ENCODE measurements around the gene USP13.

DNA sequence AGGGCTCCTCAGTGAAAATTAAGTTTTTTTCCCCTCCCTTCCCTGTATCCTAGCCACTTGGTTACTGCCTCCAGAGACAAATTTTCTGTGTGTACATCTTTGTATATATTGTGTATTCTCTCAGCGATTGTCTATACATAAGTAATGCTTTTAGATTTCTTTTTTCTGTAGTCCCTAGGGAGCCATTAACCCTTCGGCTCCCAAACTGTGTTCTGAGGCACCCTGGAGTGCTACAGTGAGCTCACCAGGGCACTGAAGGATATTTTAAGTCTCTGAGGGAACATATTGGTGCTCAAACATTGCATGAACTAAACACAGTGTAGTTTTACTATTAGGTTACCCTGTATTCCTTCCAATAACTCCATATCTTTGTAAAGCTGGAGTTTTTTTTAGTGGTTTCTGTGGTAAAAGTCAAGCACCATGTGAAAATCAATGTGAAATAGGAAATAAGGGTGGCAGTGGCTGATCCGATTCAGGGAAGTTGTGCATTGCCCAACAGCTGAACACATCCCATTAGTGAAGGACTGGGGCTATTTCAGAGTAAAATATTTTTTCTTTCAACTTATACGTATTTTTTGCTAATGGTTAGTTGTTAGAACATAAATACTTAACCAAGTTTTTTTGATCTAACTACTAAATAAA is 43.0 kb downstream of the USP13 start:
- TF ChIP-seq, protein P1, sequence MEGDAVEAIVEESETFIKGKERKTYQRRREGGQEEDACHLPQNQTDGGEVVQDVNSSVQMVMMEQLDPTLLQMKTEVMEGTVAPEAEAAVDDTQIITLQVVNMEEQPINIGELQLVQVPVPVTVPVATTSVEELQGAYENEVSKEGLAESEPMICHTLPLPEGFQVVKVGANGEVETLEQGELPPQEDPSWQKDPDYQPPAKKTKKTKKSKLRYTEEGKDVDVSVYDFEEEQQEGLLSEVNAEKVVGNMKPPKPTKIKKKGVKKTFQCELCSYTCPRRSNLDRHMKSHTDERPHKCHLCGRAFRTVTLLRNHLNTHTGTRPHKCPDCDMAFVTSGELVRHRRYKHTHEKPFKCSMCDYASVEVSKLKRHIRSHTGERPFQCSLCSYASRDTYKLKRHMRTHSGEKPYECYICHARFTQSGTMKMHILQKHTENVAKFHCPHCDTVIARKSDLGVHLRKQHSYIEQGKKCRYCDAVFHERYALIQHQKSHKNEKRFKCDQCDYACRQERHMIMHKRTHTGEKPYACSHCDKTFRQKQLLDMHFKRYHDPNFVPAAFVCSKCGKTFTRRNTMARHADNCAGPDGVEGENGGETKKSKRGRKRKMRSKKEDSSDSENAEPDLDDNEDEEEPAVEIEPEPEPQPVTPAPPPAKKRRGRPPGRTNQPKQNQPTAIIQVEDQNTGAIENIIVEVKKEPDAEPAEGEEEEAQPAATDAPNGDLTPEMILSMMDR (conservative IDR thresholded peaks at IDR 0.05; ENCODE audit: low read depth in 2 of 2) = no peak
- TF ChIP-seq, protein P2, sequence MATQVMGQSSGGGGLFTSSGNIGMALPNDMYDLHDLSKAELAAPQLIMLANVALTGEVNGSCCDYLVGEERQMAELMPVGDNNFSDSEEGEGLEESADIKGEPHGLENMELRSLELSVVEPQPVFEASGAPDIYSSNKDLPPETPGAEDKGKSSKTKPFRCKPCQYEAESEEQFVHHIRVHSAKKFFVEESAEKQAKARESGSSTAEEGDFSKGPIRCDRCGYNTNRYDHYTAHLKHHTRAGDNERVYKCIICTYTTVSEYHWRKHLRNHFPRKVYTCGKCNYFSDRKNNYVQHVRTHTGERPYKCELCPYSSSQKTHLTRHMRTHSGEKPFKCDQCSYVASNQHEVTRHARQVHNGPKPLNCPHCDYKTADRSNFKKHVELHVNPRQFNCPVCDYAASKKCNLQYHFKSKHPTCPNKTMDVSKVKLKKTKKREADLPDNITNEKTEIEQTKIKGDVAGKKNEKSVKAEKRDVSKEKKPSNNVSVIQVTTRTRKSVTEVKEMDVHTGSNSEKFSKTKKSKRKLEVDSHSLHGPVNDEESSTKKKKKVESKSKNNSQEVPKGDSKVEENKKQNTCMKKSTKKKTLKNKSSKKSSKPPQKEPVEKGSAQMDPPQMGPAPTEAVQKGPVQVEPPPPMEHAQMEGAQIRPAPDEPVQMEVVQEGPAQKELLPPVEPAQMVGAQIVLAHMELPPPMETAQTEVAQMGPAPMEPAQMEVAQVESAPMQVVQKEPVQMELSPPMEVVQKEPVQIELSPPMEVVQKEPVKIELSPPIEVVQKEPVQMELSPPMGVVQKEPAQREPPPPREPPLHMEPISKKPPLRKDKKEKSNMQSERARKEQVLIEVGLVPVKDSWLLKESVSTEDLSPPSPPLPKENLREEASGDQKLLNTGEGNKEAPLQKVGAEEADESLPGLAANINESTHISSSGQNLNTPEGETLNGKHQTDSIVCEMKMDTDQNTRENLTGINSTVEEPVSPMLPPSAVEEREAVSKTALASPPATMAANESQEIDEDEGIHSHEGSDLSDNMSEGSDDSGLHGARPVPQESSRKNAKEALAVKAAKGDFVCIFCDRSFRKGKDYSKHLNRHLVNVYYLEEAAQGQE (IDR thresholded peaks at IDR 0.05; ENCODE audit: unreplicated experiment) = no peak
- TF ChIP-seq EZH2 (IDR thresholded peaks at IDR 0.05; ENCODE audit: low read depth, unreplicated experiment) (no peak), EZH2phosphoT487 (IDR thresholded peaks at IDR 0.05; ENCODE audit: unreplicated experiment) (no peak), JUNB (IDR thresholded peaks at IDR 0.05; ENCODE audit: unreplicated experiment) (no peak)
- TF ChIP-seq, protein P3, sequence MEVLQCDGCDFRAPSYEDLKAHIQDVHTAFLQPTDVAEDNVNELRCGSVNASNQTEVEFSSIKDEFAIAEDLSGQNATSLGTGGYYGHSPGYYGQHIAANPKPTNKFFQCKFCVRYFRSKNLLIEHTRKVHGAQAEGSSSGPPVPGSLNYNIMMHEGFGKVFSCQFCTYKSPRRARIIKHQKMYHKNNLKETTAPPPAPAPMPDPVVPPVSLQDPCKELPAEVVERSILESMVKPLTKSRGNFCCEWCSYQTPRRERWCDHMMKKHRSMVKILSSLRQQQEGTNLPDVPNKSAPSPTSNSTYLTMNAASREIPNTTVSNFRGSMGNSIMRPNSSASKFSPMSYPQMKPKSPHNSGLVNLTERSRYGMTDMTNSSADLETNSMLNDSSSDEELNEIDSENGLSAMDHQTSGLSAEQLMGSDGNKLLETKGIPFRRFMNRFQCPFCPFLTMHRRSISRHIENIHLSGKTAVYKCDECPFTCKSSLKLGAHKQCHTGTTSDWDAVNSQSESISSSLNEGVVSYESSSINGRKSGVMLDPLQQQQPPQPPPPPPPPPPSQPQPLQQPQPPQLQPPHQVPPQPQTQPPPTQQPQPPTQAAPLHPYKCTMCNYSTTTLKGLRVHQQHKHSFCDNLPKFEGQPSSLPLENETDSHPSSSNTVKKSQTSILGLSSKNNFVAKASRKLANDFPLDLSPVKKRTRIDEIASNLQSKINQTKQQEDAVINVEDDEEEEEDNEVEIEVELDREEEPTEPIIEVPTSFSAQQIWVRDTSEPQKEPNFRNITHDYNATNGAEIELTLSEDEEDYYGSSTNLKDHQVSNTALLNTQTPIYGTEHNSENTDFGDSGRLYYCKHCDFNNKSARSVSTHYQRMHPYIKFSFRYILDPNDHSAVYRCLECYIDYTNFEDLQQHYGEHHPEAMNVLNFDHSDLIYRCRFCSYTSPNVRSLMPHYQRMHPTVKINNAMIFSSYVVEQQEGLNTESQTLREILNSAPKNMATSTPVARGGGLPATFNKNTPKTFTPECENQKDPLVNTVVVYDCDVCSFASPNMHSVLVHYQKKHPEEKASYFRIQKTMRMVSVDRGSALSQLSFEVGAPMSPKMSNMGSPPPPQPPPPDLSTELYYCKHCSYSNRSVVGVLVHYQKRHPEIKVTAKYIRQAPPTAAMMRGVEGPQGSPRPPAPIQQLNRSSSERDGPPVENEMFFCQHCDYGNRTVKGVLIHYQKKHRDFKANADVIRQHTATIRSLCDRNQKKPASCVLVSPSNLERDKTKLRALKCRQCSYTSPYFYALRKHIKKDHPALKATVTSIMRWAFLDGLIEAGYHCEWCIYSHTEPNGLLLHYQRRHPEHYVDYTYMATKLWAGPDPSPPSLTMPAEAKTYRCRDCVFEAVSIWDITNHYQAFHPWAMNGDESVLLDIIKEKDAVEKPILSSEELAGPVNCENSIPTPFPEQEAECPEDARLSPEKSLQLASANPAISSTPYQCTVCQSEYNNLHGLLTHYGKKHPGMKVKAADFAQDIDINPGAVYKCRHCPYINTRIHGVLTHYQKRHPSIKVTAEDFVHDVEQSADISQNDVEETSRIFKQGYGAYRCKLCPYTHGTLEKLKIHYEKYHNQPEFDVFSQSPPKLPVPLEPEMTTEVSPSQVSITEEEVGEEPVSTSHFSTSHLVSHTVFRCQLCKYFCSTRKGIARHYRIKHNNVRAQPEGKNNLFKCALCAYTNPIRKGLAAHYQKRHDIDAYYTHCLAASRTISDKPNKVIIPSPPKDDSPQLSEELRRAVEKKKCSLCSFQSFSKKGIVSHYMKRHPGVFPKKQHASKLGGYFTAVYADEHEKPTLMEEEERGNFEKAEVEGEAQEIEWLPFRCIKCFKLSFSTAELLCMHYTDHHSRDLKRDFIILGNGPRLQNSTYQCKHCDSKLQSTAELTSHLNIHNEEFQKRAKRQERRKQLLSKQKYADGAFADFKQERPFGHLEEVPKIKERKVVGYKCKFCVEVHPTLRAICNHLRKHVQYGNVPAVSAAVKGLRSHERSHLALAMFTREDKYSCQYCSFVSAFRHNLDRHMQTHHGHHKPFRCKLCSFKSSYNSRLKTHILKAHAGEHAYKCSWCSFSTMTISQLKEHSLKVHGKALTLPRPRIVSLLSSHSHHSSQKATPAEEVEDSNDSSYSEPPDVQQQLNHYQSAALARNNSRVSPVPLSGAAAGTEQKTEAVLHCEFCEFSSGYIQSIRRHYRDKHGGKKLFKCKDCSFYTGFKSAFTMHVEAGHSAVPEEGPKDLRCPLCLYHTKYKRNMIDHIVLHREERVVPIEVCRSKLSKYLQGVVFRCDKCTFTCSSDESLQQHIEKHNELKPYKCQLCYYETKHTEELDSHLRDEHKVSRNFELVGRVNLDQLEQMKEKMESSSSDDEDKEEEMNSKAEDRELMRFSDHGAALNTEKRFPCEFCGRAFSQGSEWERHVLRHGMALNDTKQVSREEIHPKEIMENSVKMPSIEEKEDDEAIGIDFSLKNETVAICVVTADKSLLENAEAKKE (CRISPR knock-in tag; IDR thresholded peaks at IDR 0.05) = no peak
